Measurements from ENCODE around the gene MRPL50. TPM values are rescaled to one million over a fixed set of nuclear protein-coding genes. Genes with fewer than 3 reads are reported as not detected.

The MRPL50 gene
- total RNA-seq, 1 donor from 2014 or later, result 11.9 TPM

GRCh38 chr9:101445353-101446029 is 47.1 kb upstream of the MRPL50 start:
- FAIRE-seq (no peak), DNase-seq (ENCODE audit: low read depth) (no peak)
- Histone ChIP-seq H4K20me1 (ENCODE audit: insufficient read depth, low read length) (no peaks in the 10 kb centered on the region), H3K4me3 (ENCODE audit: insufficient read depth, low read depth, low read length) (no peak overlapping the region), H3K9me3 (ENCODE audit: insufficient read depth, low read depth, low read length) (no peaks in the 10 kb centered on the region), H3K4me1 (ENCODE audit: insufficient read depth, low read length) (no peaks in the 10 kb centered on the region), H3K9ac (ENCODE audit: low read length) (no peak overlapping the region), H3K27me3 (ENCODE audit: insufficient read depth, low read length) (no peaks in the 10 kb centered on the region), H3K79me2 (ENCODE audit: insufficient read depth, low read length) (no peaks in the 10 kb centered on the region), H3K36me3 (ENCODE audit: insufficient read depth, low read length) (no peaks in the 10 kb centered on the region), H3K27ac (ENCODE audit: low read depth, low read length) (no peak overlapping the region), H2AFZ (ENCODE audit: low read depth, low read length) (no peak overlapping the region), H3K4me2 (ENCODE audit: low read length) (no peak overlapping the region)
- Mint-ChIP-seq H3K4me3 (ENCODE audit: unreplicated experiment) (no peak overlapping the region), H3K27ac (ENCODE audit: unreplicated experiment) (peak overlapping the region; percentile 42), H3K9me3 (ENCODE audit: unreplicated experiment) (no peaks in the 10 kb centered on the region), H3K4me1 (ENCODE audit: low read depth, unreplicated experiment) (peaks cover 6% of the 10 kb centered on the region), H3K36me3 (ENCODE audit: low read depth, unreplicated experiment) (no peaks in the 10 kb centered on the region), H3K27me3 (ENCODE audit: low read depth, unreplicated experiment) (no peaks in the 10 kb centered on the region)
- TF ChIP-seq CTCF (IDR thresholded peaks at IDR 0.05; ENCODE audit: insufficient read depth, low read depth, low read length) (no peak), EZH2 (IDR thresholded peaks at IDR 0.05; ENCODE audit: insufficient read depth, low read length) (no peak)

GRCh38 chr9:101443364-101443771 is 45.0 kb upstream of the MRPL50 start:
- H3K27me3 Mint-ChIP-seq (ENCODE audit: low read depth, unreplicated experiment), result no peaks in the 10 kb centered on the region
- H3K4me1 ChIP-seq (ENCODE audit: insufficient read depth, low read length), result no peaks in the 10 kb centered on the region
- no peak overlapping the region for H3K27ac Mint-ChIP-seq (ENCODE audit: unreplicated experiment)

More at GRCh38 chr9:101443364-101443771, 45.0 kb upstream of the MRPL50 start:
- H2AFZ ChIP-seq (ENCODE audit: low read depth, low read length), result no peak overlapping the region
- Mint-ChIP-seq H3K4me1 (ENCODE audit: low read depth, unreplicated experiment) (peaks cover 6% of the 10 kb centered on the region), H3K36me3 (ENCODE audit: low read depth, unreplicated experiment) (no peaks in the 10 kb centered on the region), H3K4me3 (ENCODE audit: unreplicated experiment) (no peak overlapping the region), H3K9me3 (ENCODE audit: unreplicated experiment) (no peaks in the 10 kb centered on the region)
- FAIRE-seq, result no peak
- H4K20me1 ChIP-seq (ENCODE audit: insufficient read depth, low read length), result no peaks in the 10 kb centered on the region
- no peak overlapping the region for H3K9ac ChIP-seq (ENCODE audit: low read length)
- no peaks in the 10 kb centered on the region for H3K36me3 ChIP-seq (ENCODE audit: insufficient read depth, low read length)
- no peak for TF ChIP-seq CTCF (IDR thresholded peaks at IDR 0.05; ENCODE audit: insufficient read depth, low read depth, low read length)
- TF ChIP-seq EZH2 (IDR thresholded peaks at IDR 0.05; ENCODE audit: insufficient read depth, low read length), result no peak
- no peaks in the 10 kb centered on the region for H3K79me2 ChIP-seq (ENCODE audit: insufficient read depth, low read length)
- H3K9me3 ChIP-seq (ENCODE audit: insufficient read depth, low read depth, low read length), result no peaks in the 10 kb centered on the region
- H3K27ac ChIP-seq (ENCODE audit: low read depth, low read length), result no peak overlapping the region
- no peak for DNase-seq (ENCODE audit: low read depth)
- no peak overlapping the region for H3K4me2 ChIP-seq (ENCODE audit: low read length)
- no peak overlapping the region for H3K4me3 ChIP-seq (ENCODE audit: insufficient read depth, low read depth, low read length)
- H3K27me3 ChIP-seq (ENCODE audit: insufficient read depth, low read length), result no peaks in the 10 kb centered on the region

All from astrocyte (in vitro differentiated cells and primary cell).